HG03139 (cell line): ENCODE results near the gene GIPR.
"Not testable (repeated sequence)": the region's sequence is repeated elsewhere in the genome, so short reads cannot be mapped to it uniquely, and the experiment has no call there.

Experiments
- ATAC-seq: cut with Tn5 transposase; IDR thresholded peaks from one replicate; pipeline ENCODE4 v1.9.1; 2021; ENCODE audit not compliant: unreplicated experiment

GIPR gene

DNA sequence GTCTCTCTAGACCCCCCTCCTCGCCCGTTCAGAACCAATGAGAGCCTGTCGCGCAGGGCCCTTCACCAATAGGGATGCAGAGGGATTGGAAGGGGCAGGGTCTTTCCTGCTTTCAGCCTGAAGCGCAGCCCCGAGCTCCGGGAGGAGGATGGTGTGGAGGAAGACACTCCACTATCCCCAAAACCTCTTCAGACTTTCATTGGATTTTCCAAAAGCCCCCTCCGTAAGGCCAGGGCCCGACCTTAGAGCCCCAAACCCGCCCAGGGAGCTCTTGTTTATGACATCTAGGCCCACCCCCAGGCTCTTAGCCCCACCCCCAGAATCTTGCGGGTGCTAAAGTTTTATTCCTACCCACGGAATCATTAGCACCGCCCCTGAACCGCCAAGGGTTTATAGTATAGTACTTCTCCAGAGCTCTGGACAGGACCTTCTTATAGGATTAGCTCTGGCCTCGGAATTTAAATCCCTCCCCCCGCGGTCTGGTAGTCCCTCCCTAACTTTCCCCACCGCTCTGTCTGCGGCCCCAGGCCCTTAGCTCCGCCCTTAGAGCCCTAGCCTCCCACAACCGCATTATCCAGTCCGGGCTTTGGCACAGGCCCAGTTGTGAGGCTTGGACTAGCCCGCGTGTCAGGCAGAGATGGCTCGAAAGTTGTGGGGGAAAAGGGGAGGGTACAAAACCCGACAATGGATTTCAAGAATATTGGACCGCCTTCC is 22.2 kb upstream of the GIPR start:
- ATAC-seq: no peak

- no peak for ATAC-seq
Observed at GRCh38 chr19:45646345-45646698, 21.7 kb upstream of the GIPR start.

- no peak for ATAC-seq
Observed at GRCh38 chr19:45650722-45651121, 17.3 kb upstream of the GIPR start.

- no peak for ATAC-seq
Observed at GRCh38 chr19:45653634-45654033, 14.4 kb upstream of the GIPR start.

DNA sequence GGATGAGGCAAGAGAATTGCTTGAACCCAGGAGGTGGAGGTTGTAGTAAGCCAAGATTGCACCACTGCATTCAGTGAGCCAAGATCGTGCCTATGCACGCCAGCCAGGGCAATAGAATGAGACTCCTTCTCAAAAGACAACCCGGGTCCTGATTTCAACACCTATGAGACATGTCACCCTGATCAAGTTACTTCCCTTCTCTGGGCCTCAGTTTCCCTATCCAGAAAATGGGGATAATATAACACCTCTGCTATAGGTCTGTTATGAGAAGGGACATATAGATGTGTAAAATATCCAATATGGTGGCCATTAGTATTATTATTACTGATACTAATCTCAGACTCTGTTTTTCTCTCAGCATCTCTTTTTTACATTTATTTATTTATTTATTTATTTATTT is 12.9 kb upstream of the GIPR start:
- ATAC-seq: no peak

GRCh38 chr19:45657520-45658167 is 10.4 kb upstream of the GIPR start:
- no peak for ATAC-seq

GRCh38 chr19:45659096-45659729 is 8.8 kb upstream of the GIPR start:
- ATAC-seq: no peak

DNA sequence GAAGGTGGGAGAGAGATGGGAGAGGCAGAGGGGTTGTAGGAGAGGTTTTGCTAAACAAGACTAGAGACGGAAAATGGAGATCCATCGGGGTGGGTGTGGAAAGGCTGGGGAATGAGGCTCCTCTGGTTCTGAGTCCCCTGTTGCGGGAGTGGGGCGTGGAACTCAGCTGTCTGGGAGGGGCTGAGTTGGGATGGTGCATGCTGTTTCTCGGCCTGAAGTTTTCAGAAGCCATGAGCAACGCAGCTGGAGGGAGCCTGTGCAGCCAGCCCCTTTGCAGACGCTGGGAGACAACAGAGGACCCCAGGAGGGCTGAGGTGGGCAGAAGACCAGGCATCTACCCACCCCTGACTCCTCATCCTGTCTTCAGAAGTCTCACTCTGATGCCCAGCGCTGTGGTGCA is 7.4 kb upstream of the GIPR start:
- no peak for ATAC-seq

- no peak for ATAC-seq
Observed at GRCh38 chr19:45663800-45664199, 4.2 kb upstream of the GIPR start.

GRCh38 chr19:45664575-45664974 is 3.4 kb upstream of the GIPR start:
- ATAC-seq: no peak

DNA sequence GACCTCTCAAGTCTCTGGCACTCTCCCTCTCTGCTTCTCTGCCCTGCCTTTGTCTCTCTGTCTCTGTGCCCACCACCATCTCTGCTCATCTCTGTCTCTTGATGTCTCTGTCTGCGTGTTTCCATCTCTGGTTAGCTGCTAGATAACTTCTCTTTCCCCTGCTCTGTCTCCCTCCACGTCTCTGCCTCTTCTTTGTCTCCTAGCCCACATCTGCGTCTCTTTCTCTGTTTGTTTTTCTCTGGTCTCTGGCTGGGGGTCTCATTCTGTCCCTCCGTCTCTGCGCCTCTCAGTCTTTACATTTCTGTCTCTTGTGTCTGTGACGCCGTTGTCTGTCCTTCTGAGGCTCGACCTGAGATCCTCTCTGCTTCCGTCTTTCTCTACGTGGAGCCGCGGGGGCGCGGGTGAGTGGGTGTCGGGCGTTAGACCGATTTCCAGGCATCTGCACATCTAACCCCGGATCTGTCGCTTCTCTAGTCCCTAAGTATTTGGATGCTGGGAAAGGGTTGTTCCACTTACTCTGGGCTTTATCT is 386 bp downstream of the GIPR start:
- ATAC-seq: no peak

- ATAC-seq: peak; percentile 64
Observed at GRCh38 chr19:45670670-45671453, 2.8 kb downstream of the GIPR start.

GRCh38 chr19:45674946-45675345 is 6.9 kb downstream of the GIPR start:
- no peak for ATAC-seq

GRCh38 chr19:45676851-45677263 is 8.8 kb downstream of the GIPR start:
- no peak for ATAC-seq

GRCh38 chr19:45677351-45678230 is 9.6 kb downstream of the GIPR start:
- ATAC-seq: peak; percentile 50

DNA sequence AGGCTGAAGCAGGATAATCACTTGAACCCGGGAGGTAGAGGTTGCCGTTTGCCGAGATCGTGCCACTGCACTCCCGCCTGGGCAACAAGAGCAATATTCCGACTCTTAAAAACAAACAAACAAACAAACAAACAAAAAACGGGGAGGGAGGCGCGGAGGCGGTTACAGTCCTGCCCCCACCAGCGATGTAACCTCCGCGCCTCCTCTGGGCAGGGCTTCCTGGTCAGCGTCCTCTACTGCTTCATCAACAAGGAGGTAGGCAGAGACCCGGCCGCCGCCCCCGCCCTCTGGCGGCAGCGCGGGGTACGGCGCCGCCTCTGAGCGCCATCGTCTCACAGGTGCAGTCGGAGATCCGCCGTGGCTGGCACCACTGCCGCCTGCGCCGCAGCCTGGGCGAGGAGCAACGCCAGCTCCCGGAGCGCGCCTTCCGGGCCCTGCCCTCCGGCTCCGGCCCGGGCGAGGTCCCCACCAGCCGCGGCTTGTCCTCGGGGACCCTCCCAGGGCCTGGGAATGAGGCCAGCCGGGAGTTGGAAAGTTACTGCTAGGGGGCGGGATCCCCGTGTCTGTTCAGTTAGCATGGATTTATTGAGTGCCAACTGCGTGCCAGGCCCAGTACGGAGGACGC is 13.5 kb downstream of the GIPR start:
- ATAC-seq: no peak

- ATAC-seq: no peak
Observed at GRCh38 chr19:45682117-45682516, 14.1 kb downstream of the GIPR start.

DNA sequence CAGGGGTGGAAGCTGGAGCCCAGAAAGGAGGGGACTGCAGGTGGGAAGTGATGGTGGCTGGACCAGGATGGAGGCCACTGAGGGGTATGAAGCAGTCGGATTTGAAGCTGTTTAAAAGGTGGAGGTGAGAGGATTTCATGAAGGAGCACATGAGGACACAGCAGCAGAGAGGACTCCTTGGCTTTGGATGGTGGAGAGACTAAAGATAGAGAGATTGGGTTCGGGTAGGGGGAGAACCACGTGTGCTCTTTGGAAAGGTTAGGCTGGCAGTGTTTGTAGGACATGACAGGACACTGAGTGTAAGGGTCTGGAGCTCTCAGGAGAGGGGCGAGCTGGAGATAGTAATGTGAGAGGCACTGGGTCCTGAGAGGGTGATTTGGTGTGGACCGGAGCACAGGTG is 14.9 kb downstream of the GIPR start:
- no peak for ATAC-seq

DNA sequence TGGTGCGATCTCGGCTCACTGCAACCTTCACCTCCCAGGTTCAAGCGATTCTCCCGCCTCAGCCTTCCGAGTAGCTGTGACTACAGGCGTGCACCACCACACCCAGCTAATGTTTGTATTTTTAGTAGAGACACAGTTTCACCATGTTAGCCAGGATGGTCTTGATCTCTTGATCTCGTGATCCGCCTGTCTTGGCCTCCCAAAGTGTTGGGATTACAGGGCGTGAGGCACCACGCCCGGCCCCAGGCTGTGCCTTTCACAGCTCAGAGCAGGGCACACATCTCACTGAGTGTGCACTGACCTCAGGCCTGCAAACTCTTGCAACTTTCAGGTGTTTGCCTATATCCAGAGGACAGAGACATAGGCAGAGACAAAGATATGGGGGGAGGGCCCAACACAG is 17.0 kb downstream of the GIPR start:
- not testable (repeated sequence) for ATAC-seq

- ATAC-seq: no peak
Observed at GRCh38 chr19:45687599-45687998, 19.6 kb downstream of the GIPR start.
